GM23248 (cell line): ENCODE data around the gene FGA. TPM values are rescaled to one million over a fixed set of nuclear protein-coding genes. Genes with fewer than 3 reads are reported as not detected.

ENCODE experiments used
- DNase-seq: peaks from one replicate; pipeline ENCODE4 v3.0.0-alpha.2; 2015
- H2AFZ ChIP-seq: fragments of 200-600 bp; sonication (generic); 2 replicates; pipeline ENCODE4 v1.6.1; 2016; ENCODE audit warnings: antibody characterized with exemption
- H3F3A ChIP-seq: fragments of 200-600 bp; sonication (generic); 2 replicates; pipeline ENCODE4 v1.6.1; 2016; ENCODE audit warnings: mild to moderate bottlenecking, antibody characterized with exemption, mixed run types; ENCODE audit not compliant: insufficient read depth
- H3K27ac ChIP-seq: fragments of 200-600 bp; sonication (generic); 2 replicates; pipeline ENCODE4 v1.5.1; 2016; ENCODE audit warnings: mild to moderate bottlenecking
- H3K27me3 ChIP-seq: fragments of 200-600 bp; sonication (generic); replicated peaks from 2 replicates; pipeline ENCODE4 v1.6.1; 2016; ENCODE audit warnings: mild to moderate bottlenecking; ENCODE audit not compliant: insufficient read depth
- H3K36me3 ChIP-seq: fragments of 200-600 bp; sonication (generic); 2 replicates; pipeline ENCODE4 v1.6.1; 2016; ENCODE audit warnings: low read depth, mild to moderate bottlenecking
- H3K4me1 ChIP-seq: fragments of 200-600 bp; sonication (generic); 2 replicates; pipeline ENCODE4 v1.6.1; 2016; ENCODE audit warnings: mild to moderate bottlenecking; ENCODE audit not compliant: insufficient read depth
- H3K4me2 ChIP-seq: fragments of 200-600 bp; sonication (generic); one replicate; pipeline ENCODE4 v1.6.1; 2016; ENCODE audit warnings: mild to moderate bottlenecking; ENCODE audit not compliant: unreplicated experiment
- H3K4me3 ChIP-seq: fragments of 200-600 bp; sonication (generic); 2 replicates; pipeline ENCODE4 v1.5.1; 2016; ENCODE audit warnings: mild to moderate bottlenecking
- H3K79me2 ChIP-seq: fragments of 200-600 bp; sonication (generic); 2 replicates; pipeline ENCODE4 v1.6.1; 2016; ENCODE audit warnings: mild to moderate bottlenecking; ENCODE audit not compliant: insufficient read depth
- H3K9ac ChIP-seq: fragments of 200-600 bp; sonication (generic); 2 replicates; pipeline ENCODE4 v1.6.1; 2016; ENCODE audit warnings: mild to moderate bottlenecking
- H3K9me2 ChIP-seq: fragments of 200-600 bp; sonication (generic); 2 replicates; pipeline ENCODE4 v1.6.1; 2016; ENCODE audit warnings: mixed run types, mild to moderate bottlenecking, moderate library complexity; ENCODE audit not compliant: insufficient read depth
- H3K9me3 ChIP-seq: fragments of 200-600 bp; sonication (generic); one replicate; pipeline ENCODE4 v1.6.1; 2017; ENCODE audit warnings: low read depth
- H4K20me1 ChIP-seq: fragments of 200-600 bp; sonication (generic); 2 replicates; pipeline ENCODE4 v1.6.0; 2016; ENCODE audit not compliant: insufficient read depth
- EZH2 ChIP-seq: fragments of 200-600 bp; sonication (generic); IDR thresholded peaks from 2 replicates; pipeline ENCODE4 v1.6.1; 2018; ENCODE audit warnings: antibody characterized with exemption, mild to moderate bottlenecking; ENCODE audit not compliant: insufficient read depth, poor library complexity, severe bottlenecking
- EZH2phosphoT487 ChIP-seq: fragments of 200-600 bp; sonication (generic); IDR thresholded peaks from 2 replicates; pipeline ENCODE4 v1.6.1; 2018; ENCODE audit warnings: antibody characterized with exemption, moderate library complexity, mild to moderate bottlenecking, low read depth; ENCODE audit not compliant: insufficient read depth
- WGBS, 2 experiments: methylation state at CpG; one replicate each; pipeline ENCODE4 v1.1.6; 2015 to 2017; ENCODE audit warnings: low lambda C conversion rate in 2 of 2, low coverage in 1 of 2; ENCODE audit errors: missing lambda C conversion rate in 2 of 2; 5-methylcytosine and 5-hydroxymethylcytosine counted together
- in situ Hi-C: fragments of 300-500 bp; cut with MboI; formaldehyde crosslinking; loops from 2 replicates; pipeline ENCODE4 v1.15.0; 2020
- polyA plus RNA-seq: library from polyadenylated mRNA; unstranded; fragments of >200 nt; fragmentation: Nextera tagmentation; extraction: Ambion mirVana; gene quantifications from 2 replicates; pipeline ENCODE4 v1.2.1, GENCODE V29; 2016
- total RNA-seq: library from RNA; depleted of rRNA; stranded (reverse); fragments of >200 nt; shearing (Covaris generic); gene quantifications from 2 replicates; pipeline ENCODE4 v1.2.3, GENCODE V29; 2014

FGA gene
- total and polyA plus RNA-seq, 2 experiments from 2014 or later: not detected

GRCh38 chr4:154559494-154560418 is 30.8 kb downstream of the FGA start:
- no peaks in the 10 kb centered on the region for H4K20me1 ChIP-seq
- no peaks in the 10 kb centered on the region for H3K79me2 ChIP-seq
- H3K27me3 ChIP-seq: 0 out of 2 replicates have a peak, but pooled peaks cover 2% of the 10 kb centered on the region
- H3K27ac ChIP-seq: no peak overlapping the region
- no peaks in the 10 kb centered on the region for H3K9me3 ChIP-seq
- TF ChIP-seq EZH2phosphoT487: no peak
- no peak for TF ChIP-seq EZH2
- H3K9ac ChIP-seq: no peak overlapping the region
- H3K4me2 ChIP-seq: no peak overlapping the region
- 0 out of 2 replicates have a peak, but pooled peaks cover 13% of the 10 kb centered on the region for H3K4me1 ChIP-seq
- no peak overlapping the region for H2AFZ ChIP-seq
- H3K4me3 ChIP-seq: no peak overlapping the region
- no peaks in the 10 kb centered on the region for H3F3A ChIP-seq
- WGBS, 2 experiments: 63 to 64% methylated on average over 9 of the region's 9 CpGs
- H3K9me2 ChIP-seq: no peaks in the 10 kb centered on the region
- in situ Hi-C loops: loop anchor here (10.0 to 25.0 kb wide), 2 partner anchors 215 to 803 kb away; no protein-coding TSS in a partner anchor
- no peaks in the 10 kb centered on the region for H3K36me3 ChIP-seq
- peak; percentile 67 for DNase-seq

- no peak overlapping the region for H3K27ac ChIP-seq
- no peaks in the 10 kb centered on the region for H3K79me2 ChIP-seq
- in situ Hi-C loops: loop anchor here (10.0 to 25.0 kb wide), 2 partner anchors 216 to 803 kb away; no protein-coding TSS in a partner anchor
- H3K9me3 ChIP-seq: no peaks in the 10 kb centered on the region
- H3K4me2 ChIP-seq: no peak overlapping the region
- H3K4me1 ChIP-seq: 0 out of 2 replicates have a peak, but pooled peaks cover 13% of the 10 kb centered on the region
- no peaks in the 10 kb centered on the region for H3K36me3 ChIP-seq
- H4K20me1 ChIP-seq: no peaks in the 10 kb centered on the region
- no peaks in the 10 kb centered on the region for H3K27me3 ChIP-seq
- TF ChIP-seq EZH2phosphoT487 (no peak), EZH2 (no peak)
- no peak for DNase-seq
- H3K9me2 ChIP-seq: no peaks in the 10 kb centered on the region
- no peak overlapping the region for H2AFZ ChIP-seq
- H3F3A ChIP-seq: no peaks in the 10 kb centered on the region
- no peak overlapping the region for H3K9ac ChIP-seq
- no peak overlapping the region for H3K4me3 ChIP-seq
- WGBS, 2 experiments: 18 to 25% methylated on average over 1 of the region's 1 CpG
Measured at GRCh38 chr4:154559141-154559493, 31.4 kb downstream of the FGA start.

- in situ Hi-C loops: loop anchor here (10.0 to 25.0 kb wide), 2 partner anchors 223 to 810 kb away; no protein-coding TSS in a partner anchor
- peak overlapping the region; percentile 6; the same call in 1 of the 2 replicates for H2AFZ ChIP-seq
Measured at GRCh38 chr4:154551872-154552686, 38.5 kb downstream of the FGA start.

More at GRCh38 chr4:154551872-154552686, 38.5 kb downstream of the FGA start:
- Histone ChIP-seq H3K9me2 (no peaks in the 10 kb centered on the region), H3K27ac (no peak overlapping the region), H3K9ac (no peak overlapping the region), H3K9me3 (no peaks in the 10 kb centered on the region), H3K79me2 (peaks cover 31% of the 10 kb centered on the region), H3K4me1 (peaks cover 10% of the 10 kb centered on the region), H3K4me2 (no peak overlapping the region), H4K20me1 (peaks cover 4% of the 10 kb centered on the region; the same call in 1 of the 2 replicates), H3F3A (no peaks in the 10 kb centered on the region), H3K36me3 (peaks cover 5% of the 10 kb centered on the region), H3K4me3 (no peak overlapping the region), H3K27me3 (no peaks in the 10 kb centered on the region)
- peak; percentile 89 for DNase-seq
- 30 to 32% methylated on average over 6 of the region's 6 CpGs for WGBS, 2 experiments
- TF ChIP-seq EZH2 (no peak), EZH2phosphoT487 (no peak)
